Hepatocyte (in vitro differentiated cells): ENCODE results near the gene FBXL20.

Experiments
- EZH2 ChIP-seq: fragments of 200-600 bp; sonication (generic); IDR thresholded peaks from 2 replicates; pipeline ENCODE4 v1.6.1; 2016; ENCODE audit warnings: antibody characterized with exemption, mild to moderate bottlenecking, borderline replicate concordance
- TF ChIP-seq, protein P1 (sequence below): fragments of 200-600 bp; sonication (generic); IDR thresholded peaks from 2 replicates; pipeline ENCODE4 v1.5.1; 2016; ENCODE audit warnings: antibody characterized with exemption, mild to moderate bottlenecking; ENCODE audit not compliant: poor library complexity

DNA sequence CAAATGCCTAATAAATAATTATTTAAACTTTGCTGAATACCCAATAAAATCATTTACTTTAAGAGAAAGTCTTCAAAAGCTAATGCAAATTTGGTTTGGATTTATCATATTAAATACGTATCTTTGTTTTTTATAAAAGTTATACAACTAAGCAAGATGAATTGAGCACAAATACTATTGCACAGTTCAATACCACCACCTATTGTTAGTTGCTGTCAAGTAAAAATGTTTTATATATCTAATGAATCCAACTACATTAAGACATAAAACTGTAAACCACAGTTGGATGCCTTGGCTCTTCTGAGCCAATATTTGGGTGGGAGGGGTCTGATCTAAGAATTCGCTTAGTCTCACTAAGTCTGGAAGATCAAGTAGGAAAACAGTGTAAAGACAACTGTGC lies 7.7 kb downstream of the FBXL20 start:
- TF ChIP-seq, protein P1, sequence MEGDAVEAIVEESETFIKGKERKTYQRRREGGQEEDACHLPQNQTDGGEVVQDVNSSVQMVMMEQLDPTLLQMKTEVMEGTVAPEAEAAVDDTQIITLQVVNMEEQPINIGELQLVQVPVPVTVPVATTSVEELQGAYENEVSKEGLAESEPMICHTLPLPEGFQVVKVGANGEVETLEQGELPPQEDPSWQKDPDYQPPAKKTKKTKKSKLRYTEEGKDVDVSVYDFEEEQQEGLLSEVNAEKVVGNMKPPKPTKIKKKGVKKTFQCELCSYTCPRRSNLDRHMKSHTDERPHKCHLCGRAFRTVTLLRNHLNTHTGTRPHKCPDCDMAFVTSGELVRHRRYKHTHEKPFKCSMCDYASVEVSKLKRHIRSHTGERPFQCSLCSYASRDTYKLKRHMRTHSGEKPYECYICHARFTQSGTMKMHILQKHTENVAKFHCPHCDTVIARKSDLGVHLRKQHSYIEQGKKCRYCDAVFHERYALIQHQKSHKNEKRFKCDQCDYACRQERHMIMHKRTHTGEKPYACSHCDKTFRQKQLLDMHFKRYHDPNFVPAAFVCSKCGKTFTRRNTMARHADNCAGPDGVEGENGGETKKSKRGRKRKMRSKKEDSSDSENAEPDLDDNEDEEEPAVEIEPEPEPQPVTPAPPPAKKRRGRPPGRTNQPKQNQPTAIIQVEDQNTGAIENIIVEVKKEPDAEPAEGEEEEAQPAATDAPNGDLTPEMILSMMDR, result peak; percentile 5
- TF ChIP-seq EZH2, result no peak
